Body of pancreas (tissue), 4 donors: ENCODE data around the gene TMA7B.
"Not testable (repeated sequence)": the region's sequence is repeated elsewhere in the genome, so short reads cannot be mapped to it uniquely, and the experiment has no call there.

Experiments used
- POLR2A ChIP-seq, 3 donors: fragments of 450-650 bp; IDR thresholded peaks; one replicate each; pipeline ENCODE4 v1.6.1; 2016; ENCODE audit warnings: antibody characterized with exemption in 3 of 3, mild to moderate bottlenecking in 2 of 3
- TF ChIP-seq, protein P1 (sequence below), 7 experiments: fragments of 450-650 bp in 4 of 7; fragments of 200-600 bp in 3 of 7; sonication (generic) in 3 of 7; IDR thresholded peaks; one replicate each; pipeline ENCODE4 v1.5.1; 2016 to 2019; ENCODE audit warnings: antibody characterized with exemption in 7 of 7

DNA sequence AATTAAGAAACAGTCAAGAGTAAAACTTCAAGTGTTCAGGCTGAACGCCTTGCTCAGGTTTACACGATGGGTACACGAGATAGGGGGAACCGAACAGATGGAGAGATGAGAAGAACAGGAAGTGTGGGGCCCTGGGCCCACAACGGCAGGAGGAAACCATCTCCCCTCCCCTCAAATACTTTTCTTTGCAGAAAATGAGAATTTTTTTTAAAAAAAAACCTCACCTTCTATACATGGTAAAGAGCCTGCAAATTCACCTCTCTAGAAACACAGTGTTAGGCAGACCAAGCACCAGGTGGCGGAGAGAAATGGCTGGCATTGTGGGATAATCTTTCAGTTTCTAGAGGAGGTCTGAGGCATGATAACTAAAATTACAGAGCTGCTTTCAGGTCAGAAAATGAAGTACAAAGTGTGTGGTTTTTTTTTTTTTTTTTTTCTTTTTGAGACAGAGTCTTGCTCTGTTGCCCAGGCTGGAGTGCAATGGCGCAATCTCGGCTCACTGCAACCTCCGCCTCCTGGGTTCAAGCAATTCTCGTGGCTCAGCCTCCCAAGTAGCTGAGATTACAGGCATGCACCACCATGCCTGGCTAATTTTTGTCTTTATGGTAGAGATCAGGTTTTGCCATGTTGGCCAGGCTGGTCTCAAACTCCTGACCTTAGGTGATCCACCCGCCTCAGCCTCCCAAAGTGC is 8.4 kb upstream of the TMA7B start:
- not testable (repeated sequence) for TF ChIP-seq POLR2A (IDR thresholded peaks at IDR 0.05)
- TF ChIP-seq, protein P1, sequence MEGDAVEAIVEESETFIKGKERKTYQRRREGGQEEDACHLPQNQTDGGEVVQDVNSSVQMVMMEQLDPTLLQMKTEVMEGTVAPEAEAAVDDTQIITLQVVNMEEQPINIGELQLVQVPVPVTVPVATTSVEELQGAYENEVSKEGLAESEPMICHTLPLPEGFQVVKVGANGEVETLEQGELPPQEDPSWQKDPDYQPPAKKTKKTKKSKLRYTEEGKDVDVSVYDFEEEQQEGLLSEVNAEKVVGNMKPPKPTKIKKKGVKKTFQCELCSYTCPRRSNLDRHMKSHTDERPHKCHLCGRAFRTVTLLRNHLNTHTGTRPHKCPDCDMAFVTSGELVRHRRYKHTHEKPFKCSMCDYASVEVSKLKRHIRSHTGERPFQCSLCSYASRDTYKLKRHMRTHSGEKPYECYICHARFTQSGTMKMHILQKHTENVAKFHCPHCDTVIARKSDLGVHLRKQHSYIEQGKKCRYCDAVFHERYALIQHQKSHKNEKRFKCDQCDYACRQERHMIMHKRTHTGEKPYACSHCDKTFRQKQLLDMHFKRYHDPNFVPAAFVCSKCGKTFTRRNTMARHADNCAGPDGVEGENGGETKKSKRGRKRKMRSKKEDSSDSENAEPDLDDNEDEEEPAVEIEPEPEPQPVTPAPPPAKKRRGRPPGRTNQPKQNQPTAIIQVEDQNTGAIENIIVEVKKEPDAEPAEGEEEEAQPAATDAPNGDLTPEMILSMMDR (IDR thresholded peaks at IDR 0.05), result not testable (repeated sequence)
